Measurements from ENCODE around the gene CDC16. TPM values are rescaled to one million over a fixed set of nuclear protein-coding genes. Genes with fewer than 3 reads are reported as not detected.

The CDC16 gene
- total RNA-seq, 1 donor from 2014 or later = 52.5 TPM

- DNase-seq (ENCODE audit: low spot score) = no peak
Measured at GRCh38 chr13:114303700-114304327, 69.1 kb downstream of the CDC16 start.

GRCh38 chr13:114304346-114305034 is 69.8 kb downstream of the CDC16 start:
- no peak for DNase-seq (ENCODE audit: low spot score)

- DNase-seq (ENCODE audit: low spot score) = no peak
Measured at GRCh38 chr13:114309086-114309485, 74.4 kb downstream of the CDC16 start.

DNA sequence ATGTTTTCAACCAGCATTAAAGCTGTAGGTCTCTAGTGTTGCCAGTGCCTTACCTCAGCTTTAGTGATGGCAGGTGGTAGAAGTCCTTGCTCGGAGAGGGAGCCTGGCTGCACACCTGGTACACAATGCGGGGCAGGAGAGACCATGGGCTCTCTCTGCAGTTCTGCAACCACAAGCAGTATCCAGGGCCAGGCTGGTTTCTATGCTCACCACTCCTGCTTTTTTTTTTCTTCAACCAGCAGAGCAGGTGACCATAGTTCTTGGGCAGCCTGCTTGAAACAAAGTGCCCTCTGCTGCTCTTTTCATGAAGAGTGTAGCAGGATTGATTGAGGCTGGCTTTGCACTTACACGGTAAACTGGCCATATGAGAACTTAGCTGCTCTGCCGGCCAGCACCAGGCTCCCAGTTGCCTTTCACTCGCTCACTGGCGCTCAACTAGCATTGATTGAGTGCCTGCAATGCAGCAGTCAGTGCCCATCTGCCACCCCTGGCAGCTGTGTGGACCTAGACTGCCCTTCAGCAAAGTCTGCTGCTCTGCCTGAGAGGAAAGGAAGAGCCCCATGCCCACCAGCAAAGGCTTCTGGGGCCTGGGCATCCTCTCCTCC is 75.2 kb downstream of the CDC16 start:
- DNase-seq (ENCODE audit: low spot score) = no peak

- DNase-seq (ENCODE audit: low spot score) = no peak
Measured at GRCh38 chr13:114310956-114311355, 76.3 kb downstream of the CDC16 start.

GRCh38 chr13:114311387-114311786 is 76.7 kb downstream of the CDC16 start:
- DNase-seq (ENCODE audit: low spot score) = no peak

GRCh38 chr13:114311908-114312307 is 77.2 kb downstream of the CDC16 start:
- no peak for DNase-seq (ENCODE audit: low spot score)

GRCh38 chr13:114313061-114313860 is 78.6 kb downstream of the CDC16 start:
- DNase-seq (ENCODE audit: low spot score) = peak; percentile 8

- DNase-seq (ENCODE audit: low spot score) = peak; percentile 97
Measured at GRCh38 chr13:114314074-114314912, 79.6 kb downstream of the CDC16 start, which contains the start of gene CHAMP1. Gene CHAMP1, plus strand, starts transcription at chr13:114314503. Its CDS starts 9,340 bp downstream, at chr13:114323843.

DNA sequence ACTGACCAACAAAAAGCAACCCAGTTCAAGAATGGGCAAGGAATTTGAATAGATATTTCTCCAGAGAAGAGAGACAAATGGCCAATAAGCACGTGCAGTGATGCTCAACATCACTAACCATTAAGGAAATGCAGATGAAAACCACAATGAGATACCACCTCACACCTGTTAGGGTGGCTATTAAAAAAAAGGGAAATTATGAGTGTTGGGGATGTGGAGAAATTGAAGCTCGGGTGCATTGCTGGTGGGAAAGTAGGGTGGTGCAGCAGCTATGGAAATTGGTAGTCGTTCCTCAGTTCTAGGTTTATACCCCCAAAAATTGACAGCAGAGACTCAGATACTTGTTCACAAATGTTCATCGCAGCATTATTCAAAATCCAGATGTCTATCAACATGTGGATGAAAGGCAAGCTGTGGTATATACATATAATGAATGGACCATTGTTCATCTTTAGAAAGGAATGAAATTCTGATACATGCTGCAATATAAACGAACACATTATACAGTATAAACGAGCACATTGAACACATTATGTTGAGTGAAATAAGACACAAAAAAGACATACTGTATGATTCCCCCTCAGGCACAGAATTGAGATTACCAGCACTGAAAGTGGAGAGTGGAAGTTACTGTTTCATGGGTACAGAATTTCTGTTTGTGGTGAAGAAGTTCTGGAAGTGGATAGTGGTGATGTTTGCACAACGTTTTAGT is 80.5 kb downstream of the CDC16 start:
- no peak for DNase-seq (ENCODE audit: low spot score)

DNA sequence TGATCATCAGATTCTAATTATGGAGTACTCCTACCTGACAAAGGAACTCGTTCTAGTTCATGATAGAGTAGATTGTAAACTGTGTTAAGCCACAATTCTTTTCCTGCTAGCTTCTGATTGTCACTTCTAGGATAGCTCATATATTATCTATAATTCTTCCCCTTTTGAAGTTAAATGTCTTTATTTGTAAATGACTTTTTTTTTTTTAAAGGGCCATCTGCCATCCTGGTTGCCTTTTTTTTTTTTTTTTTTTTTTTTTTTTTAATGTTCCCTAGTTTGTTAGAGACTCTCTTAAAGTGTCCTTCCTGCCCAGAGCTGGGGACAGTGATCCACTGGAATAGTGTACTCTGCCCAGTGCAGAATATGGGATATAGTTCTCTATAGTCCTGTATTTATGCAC is 83.9 kb downstream of the CDC16 start:
- DNase-seq (ENCODE audit: low spot score) = no peak

DNA sequence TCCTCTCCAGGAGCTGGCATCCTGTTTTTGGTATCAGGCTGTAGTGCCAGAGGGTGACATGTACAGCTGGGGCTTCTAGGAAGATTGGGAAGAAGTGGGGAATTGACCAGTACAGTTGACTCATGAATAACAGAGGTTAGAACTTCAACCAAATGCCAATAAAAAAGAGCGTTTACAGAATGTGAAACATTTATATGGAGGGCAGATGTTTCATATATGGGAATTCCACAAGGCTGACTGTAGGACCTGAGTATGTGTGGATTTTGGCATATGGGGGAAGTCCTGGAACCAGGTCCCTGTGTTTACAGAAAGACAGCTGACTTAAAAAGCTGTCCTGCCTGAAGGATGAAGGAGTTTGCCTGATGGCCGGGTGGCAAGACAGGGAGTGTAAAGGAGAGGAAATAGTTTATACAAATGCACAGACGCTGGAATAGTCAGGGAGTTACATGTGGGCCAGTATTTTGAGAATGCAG is 84.8 kb downstream of the CDC16 start:
- no peak for DNase-seq (ENCODE audit: low spot score)

- DNase-seq (ENCODE audit: low spot score) = no peak
Measured at GRCh38 chr13:114320065-114320464, 85.4 kb downstream of the CDC16 start.

DNA sequence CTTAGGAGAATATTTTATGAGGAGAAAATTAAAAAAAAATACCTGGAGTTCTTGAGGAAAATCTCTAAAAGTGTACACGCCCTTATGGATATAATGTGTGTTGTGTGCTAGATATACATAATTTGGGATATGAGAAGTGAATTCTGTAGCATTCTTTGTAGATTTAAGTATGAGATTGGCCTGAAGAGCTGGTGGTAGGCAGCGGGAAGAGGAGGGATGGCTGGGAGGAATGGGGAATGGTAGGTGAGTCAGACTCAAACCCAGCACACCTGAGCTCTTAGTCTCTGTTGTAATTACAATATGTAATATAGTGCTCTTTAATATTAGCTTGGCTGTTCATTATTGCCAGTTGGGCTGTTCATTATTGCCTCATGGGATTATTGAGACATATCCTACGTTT is 86.6 kb downstream of the CDC16 start:
- no peak for DNase-seq (ENCODE audit: low spot score)

Other genes starting within 250 kb of the CDC16 start
- gene RASA3, start 102.3 kb upstream of the CDC16 start, total RNA-seq (ENCODE audit: insufficient read depth, low replicate concordance) = 25.3 TPM
- gene CFAP97D2, start 55.6 kb upstream of the CDC16 start, total RNA-seq (ENCODE audit: insufficient read depth, low replicate concordance) = 7.5 TPM
- gene UPF3A, start 46.7 kb downstream of the CDC16 start, total RNA-seq (ENCODE audit: insufficient read depth, low replicate concordance) = 22.1 TPM
- gene CHAMP1, start 79.6 kb downstream of the CDC16 start, total RNA-seq (ENCODE audit: insufficient read depth, low replicate concordance) = 16.9 TPM

Data from umbilical cord (tissue), 2 donors.